Sigmoid colon (tissue), 4 donors: ENCODE measurements around the gene PMVK.

ENCODE experiments used
- EP300 ChIP-seq, 4 donors: sonication (generic); formaldehyde crosslinking; IDR thresholded peaks; one replicate each; pipeline ENCODE4 v1.6.1; 2017; ENCODE audit warnings: antibody characterized with exemption in 4 of 4
- POLR2A ChIP-seq, 2 donors: fragments of 450-650 bp; IDR thresholded peaks; one replicate each; pipeline ENCODE4 v1.6.1; 2016; ENCODE audit warnings: antibody characterized with exemption in 2 of 2, mild to moderate bottlenecking in 2 of 2, moderate library complexity in 2 of 2
- POLR2AphosphoS5 ChIP-seq, 4 donors: sonication (generic); formaldehyde crosslinking; IDR thresholded peaks; one replicate each; pipeline ENCODE4 v1.6.1; 2017; ENCODE audit warnings: antibody characterized with exemption in 4 of 4
- TF ChIP-seq, protein P1 (sequence below), 4 experiments: fragments of 450-650 bp in 3 of 4; fragments of 200-600 bp in 1 of 4; IDR thresholded peaks; one replicate each; pipeline ENCODE4 v1.5.1; 2016 to 2019; ENCODE audit warnings: antibody characterized with exemption in 4 of 4, mild to moderate bottlenecking in 3 of 4, moderate library complexity in 2 of 4

DNA sequence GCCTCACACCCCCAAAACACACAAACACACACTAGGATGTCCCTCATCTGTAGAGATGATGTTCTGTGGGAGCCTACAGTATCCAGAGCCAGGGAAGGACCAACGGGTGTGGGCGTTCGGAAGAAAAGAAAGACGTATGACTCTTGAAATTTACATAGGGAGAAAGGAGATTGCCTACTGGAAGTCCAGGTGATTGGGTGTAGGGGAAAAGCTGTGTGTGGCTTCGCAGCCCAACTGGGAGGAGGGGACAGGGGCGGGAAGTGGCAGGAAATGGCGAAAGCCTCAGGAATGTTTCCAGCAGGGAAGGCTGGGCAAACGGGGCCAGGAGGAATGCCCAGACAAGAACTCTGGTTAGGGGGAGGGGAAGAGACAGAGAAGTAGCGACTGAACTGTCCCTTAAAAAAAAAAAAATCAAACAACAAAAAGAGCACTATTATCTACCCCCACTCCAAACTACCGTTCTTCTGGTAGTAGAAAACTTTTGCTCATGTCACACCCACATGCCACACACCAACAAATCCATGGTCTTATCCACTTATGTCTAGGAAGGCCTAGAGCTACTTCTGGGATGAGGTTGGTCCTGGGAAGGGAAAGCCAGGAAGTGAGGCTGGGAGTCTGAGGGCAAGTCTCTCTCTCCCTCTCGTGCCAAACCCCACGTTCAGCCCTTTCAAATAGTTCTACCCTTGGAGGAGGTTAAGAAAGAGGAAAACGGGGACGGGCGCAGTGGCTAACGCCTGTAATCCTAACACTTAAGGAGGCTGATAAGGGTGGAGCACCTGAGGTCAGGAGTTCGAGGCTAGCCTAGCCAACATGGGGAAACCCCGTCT, 36.2 kb upstream of the PMVK start:
- TF ChIP-seq POLR2A (IDR thresholded peaks at IDR 0.05): no peak
- TF ChIP-seq EP300 (IDR thresholded peaks at IDR 0.05): peak in 2 of 4 donors; percentile 40 to 57
- TF ChIP-seq, protein P1, sequence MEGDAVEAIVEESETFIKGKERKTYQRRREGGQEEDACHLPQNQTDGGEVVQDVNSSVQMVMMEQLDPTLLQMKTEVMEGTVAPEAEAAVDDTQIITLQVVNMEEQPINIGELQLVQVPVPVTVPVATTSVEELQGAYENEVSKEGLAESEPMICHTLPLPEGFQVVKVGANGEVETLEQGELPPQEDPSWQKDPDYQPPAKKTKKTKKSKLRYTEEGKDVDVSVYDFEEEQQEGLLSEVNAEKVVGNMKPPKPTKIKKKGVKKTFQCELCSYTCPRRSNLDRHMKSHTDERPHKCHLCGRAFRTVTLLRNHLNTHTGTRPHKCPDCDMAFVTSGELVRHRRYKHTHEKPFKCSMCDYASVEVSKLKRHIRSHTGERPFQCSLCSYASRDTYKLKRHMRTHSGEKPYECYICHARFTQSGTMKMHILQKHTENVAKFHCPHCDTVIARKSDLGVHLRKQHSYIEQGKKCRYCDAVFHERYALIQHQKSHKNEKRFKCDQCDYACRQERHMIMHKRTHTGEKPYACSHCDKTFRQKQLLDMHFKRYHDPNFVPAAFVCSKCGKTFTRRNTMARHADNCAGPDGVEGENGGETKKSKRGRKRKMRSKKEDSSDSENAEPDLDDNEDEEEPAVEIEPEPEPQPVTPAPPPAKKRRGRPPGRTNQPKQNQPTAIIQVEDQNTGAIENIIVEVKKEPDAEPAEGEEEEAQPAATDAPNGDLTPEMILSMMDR (IDR thresholded peaks at IDR 0.05): no peak
- TF ChIP-seq POLR2AphosphoS5 (IDR thresholded peaks at IDR 0.05): peak; percentile 26 to 69 (median 40)
